Muscle of back (tissue), 11 donors: Measurements from ENCODE around the gene ALG3. TPM values are rescaled to one million over a fixed set of nuclear protein-coding genes. Genes with fewer than 3 reads are reported as not detected.

Experiments used
- DNase-seq, 3 donors: peaks; one replicate each; pipeline versions ENCODE4 v3.0.0 to v3.0.0-alpha.2; 2013
- polyA plus RNA-seq, 10 donors: library from polyadenylated mRNA; unstranded; fragments of 120-200 nt; gene quantifications; one replicate each; pipeline ENCODE4 v1.2.1, GENCODE V29; 2013; ENCODE audit not compliant: insufficient read length in 10 of 10

ALG3 gene
- polyA plus RNA-seq, 10 donors, result 19.3 to 25.0 (median 21.2) TPM

DNA sequence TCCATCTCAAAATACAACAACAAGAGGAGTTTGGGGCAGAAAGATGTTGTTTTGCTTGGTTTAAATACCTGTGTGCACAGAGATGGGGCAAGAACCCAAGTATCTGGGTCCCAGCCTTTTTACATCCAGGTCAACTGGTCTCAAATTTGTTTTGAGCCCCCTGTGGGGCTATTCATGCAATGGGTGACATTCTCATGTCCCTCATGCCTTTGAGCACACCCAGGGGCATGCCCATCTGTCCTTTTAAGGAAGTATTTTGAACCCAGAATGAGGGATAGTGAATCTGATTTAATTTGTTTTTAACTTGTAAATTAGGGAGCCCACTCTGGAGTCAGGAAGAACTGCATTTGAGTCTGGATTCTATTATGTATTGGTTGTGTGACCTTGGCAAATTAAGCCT, 47.9 kb downstream of the ALG3 start:
- no peak for DNase-seq

DNA sequence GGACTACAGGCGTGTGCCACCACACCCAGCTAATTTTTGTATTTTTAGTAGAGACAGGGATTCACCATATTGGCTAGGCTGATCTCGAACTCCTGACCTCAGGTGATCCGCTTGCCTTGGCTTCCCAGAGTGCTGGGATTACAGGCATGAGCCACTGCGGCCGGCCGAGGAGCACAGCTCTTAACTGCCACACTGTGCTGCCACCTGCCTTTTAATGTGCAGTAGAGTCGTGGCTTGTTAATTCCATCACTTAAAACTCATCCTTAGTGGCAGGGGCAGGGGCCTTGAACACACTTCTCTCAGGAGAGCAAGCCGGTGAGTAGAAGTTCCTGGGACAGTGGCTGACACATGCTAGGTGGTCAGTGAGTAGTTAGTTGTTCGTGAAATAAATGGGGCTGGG, 50.3 kb downstream of the ALG3 start:
- no peak for DNase-seq

DNA sequence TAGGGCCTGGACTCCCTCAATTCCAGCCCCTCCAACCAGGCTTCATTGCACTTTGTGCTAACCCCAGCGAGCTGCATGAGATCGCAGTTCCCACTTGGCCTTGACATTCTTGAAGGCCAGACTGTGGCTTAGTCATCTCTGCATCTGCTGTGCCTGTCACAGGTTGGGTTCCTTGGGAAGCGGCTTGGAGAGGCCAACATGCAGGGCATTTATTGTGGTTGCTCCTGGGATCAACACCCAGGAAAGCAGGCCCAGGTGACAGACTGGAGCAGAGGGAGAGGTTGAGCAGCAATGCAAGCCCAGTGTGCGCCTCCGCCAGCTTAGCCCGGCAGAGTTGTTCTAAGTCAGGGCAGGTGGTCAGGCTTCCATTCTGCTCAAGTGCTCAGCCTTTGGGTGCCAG, 52.2 kb downstream of the ALG3 start:
- DNase-seq, result no peak

DNA sequence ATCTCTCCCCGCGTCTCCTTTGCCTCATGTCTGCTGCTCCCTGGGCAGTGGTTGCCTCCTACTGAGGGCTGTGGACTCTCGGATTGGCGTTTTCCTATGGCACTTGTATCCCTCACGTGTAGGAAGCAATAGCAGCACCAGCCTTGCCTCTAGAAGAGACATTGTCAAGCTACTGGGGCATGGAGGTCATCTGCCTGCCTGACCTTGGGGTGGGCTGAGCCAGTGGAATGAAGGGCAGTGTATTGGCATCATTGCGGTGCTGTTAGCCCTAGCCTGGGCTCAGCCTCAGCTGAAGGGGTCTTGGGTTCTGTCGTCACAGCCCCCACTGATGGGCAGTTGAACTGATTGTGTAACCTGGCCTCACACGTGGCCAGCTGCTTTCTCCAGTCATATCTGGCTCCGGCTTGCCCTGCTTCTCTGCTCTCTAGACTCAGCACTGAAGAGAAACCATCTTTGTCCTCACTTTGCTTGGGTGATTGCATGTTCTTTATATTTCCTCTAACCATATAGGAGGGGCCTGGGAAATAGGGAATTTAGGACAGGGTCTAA, 54.7 kb downstream of the ALG3 start:
- no peak for DNase-seq

DNA sequence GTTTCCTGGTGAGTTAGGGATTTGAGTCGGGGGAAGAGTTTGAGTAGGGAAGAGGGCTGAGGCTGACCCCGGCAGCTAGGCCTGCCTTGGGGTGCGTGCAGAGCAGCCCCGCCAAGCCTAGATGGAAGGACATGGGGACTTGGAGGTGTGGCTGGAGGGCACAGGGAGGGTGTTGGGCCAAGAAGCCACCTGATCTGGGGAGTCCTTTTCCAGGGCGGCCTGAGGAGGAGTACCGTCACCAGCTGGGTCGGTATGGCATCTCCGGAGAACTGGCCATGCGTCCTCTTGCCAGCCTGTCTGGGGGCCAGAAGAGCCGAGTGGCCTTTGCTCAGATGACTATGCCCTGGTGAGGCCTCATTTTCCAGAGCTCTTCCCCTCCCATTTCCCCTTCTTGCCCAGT, 55.9 kb downstream of the ALG3 start:
- DNase-seq, result no peak

Other genes with a start within 250 kb of the ALG3 start
- 10 to 100 TPM; 17.1 to 40.2 (median 24.6) TPM for gene ABCC5, start 231.1 kb downstream of the ALG3 start, polyA plus RNA-seq
- gene HTR3D, start 217.2 kb downstream of the ALG3 start, polyA plus RNA-seq, result not detected
- gene HTR3C, start 195.9 kb downstream of the ALG3 start, polyA plus RNA-seq, result not detected
- not detected for gene HTR3E, start 151.9 kb downstream of the ALG3 start, polyA plus RNA-seq
- 10 to 100 TPM; 30.4 to 42.6 (median 35.5) TPM for gene EIF2B5, start 113.6 kb downstream of the ALG3 start, polyA plus RNA-seq
- 10 to 100 TPM; 67.8 to 98.1 (median 76.6) TPM for gene DVL3, start 93.6 kb downstream of the ALG3 start, polyA plus RNA-seq
- gene AP2M1, start 74.1 kb downstream of the ALG3 start, polyA plus RNA-seq, result 100 to 1,000 TPM; 185 to 233 (median 199) TPM
- 10 to 100 TPM; 38.3 to 52.9 (median 44.8) TPM for gene ABCF3, start 62.8 kb downstream of the ALG3 start, polyA plus RNA-seq
- gene VWA5B2, start 19.4 kb downstream of the ALG3 start, polyA plus RNA-seq, result under 1 TPM in 9 of 10 donors, not detected in 1; 0.24 to 0.84 (median 0.48) TPM
- gene EEF1AKMT4, start 710 bp upstream of the ALG3 start, polyA plus RNA-seq, result 1 to 10 TPM in 8 of 10 donors, under 1 TPM in 2; 0.67 to 2.3 (median 1.5) TPM
- under 1 TPM in 4 of 10 donors, not detected in 6; 0.10 to 0.22 (median 0.13) TPM for gene CAMK2N2, start 12.6 kb upstream of the ALG3 start, polyA plus RNA-seq
- gene ECE2, start 27.1 kb upstream of the ALG3 start, polyA plus RNA-seq, result under 1 TPM in 1 of 10 donors, not detected in 9; 0.16 TPM
- 100 to 1,000 TPM; 149 to 175 (median 165) TPM for gene PSMD2, start 50.3 kb upstream of the ALG3 start, polyA plus RNA-seq
- 100 to 1,000 TPM; 155 to 234 (median 181) TPM for gene EIF4G1, start 65.6 kb upstream of the ALG3 start, polyA plus RNA-seq
- gene FAM131A, start 88.6 kb upstream of the ALG3 start, polyA plus RNA-seq, result 10 to 100 TPM in 7 of 10 donors, 1 to 10 TPM in 3; 8.4 to 13.3 (median 10.7) TPM
- gene CLCN2, start 112.6 kb upstream of the ALG3 start, polyA plus RNA-seq, result 1 to 10 TPM; 2.4 to 5.9 (median 3.2) TPM
- gene POLR2H, start 112.7 kb upstream of the ALG3 start, polyA plus RNA-seq, result 10 to 100 TPM; 40.0 to 61.4 (median 43.8) TPM
- 1 to 10 TPM; 1.1 to 2.1 (median 1.6) TPM for gene THPO, start 129.2 kb upstream of the ALG3 start, polyA plus RNA-seq
- gene CHRD, start 131.1 kb upstream of the ALG3 start, polyA plus RNA-seq, result 10 to 100 TPM; 15.8 to 21.5 (median 17.4) TPM